Gastroesophageal sphincter (tissue), 4 donors: ENCODE results near the gene ATP2A1. TPM values are rescaled to one million over a fixed set of nuclear protein-coding genes. Genes with fewer than 3 reads are reported as not detected.
A peak's percentile ranks its signal among the peaks of the same experiment; 100 is the strongest.

ENCODE experiments used
- ATAC-seq: fragments of 150-250 bp; one replicate; pipeline ENCODE4 v1.9.1; 2016; ENCODE audit warnings: mild to moderate bottlenecking, moderate library complexity
- H3K27ac ChIP-seq, 4 donors: fragments of 200-600 bp; sonication (generic) in 3 of 4; 1 replicate in 3 of 4; 2 replicates in 1 of 4; pipeline ENCODE4 v1.5.1; 2016 to 2019
- H3K27me3 ChIP-seq: fragments of 200-600 bp; sonication (generic); one replicate; pipeline ENCODE4 v1.5.1; 2019
- H3K36me3 ChIP-seq, 2 donors: fragments of 200-600 bp; sonication (generic); one replicate each; pipeline ENCODE4 v1.5.1; 2019; ENCODE audit warnings: control low read depth in 1 of 2
- H3K4me1 ChIP-seq, 3 donors: fragments of 200-600 bp; sonication (generic); 1 replicate in 2 of 3; 2 replicates in 1 of 3; pipeline ENCODE4 v1.5.1; 2016 to 2019; ENCODE audit warnings: control low read depth in 2 of 3
- H3K4me3 ChIP-seq, 2 donors: fragments of 200-600 bp; sonication (generic); one replicate each; pipeline ENCODE4 v1.5.1; 2019; ENCODE audit warnings: mild to moderate bottlenecking in 1 of 2, moderate library complexity in 1 of 2
- H3K9me3 ChIP-seq, 3 donors: fragments of 200-600 bp; sonication (generic); one replicate each; pipeline ENCODE4 v1.5.1; 2017 to 2019; ENCODE audit warnings: control low read depth in 2 of 3
- EP300 ChIP-seq: sonication (generic); formaldehyde crosslinking; IDR thresholded peaks from one replicate; pipeline ENCODE4 v1.6.1; 2017; ENCODE audit warnings: antibody characterized with exemption, mild to moderate bottlenecking
- POLR2A ChIP-seq, 2 donors: fragments of 450-650 bp; IDR thresholded peaks; one replicate each; pipeline ENCODE4 v1.6.1; 2017; ENCODE audit warnings: antibody characterized with exemption in 2 of 2, mild to moderate bottlenecking in 2 of 2, moderate library complexity in 1 of 2
- POLR2AphosphoS5 ChIP-seq: sonication (generic); formaldehyde crosslinking; IDR thresholded peaks from one replicate; pipeline ENCODE4 v1.6.1; 2017; ENCODE audit warnings: antibody characterized with exemption
- WGBS, 2 donors: methylation state at CpG; one replicate each; pipeline ENCODE4 v1.1.5; 2018; ENCODE audit warnings: low coverage in 1 of 2; 5-methylcytosine and 5-hydroxymethylcytosine counted together
- total RNA-seq, 4 donors: library from RNA; depleted of rRNA; stranded (reverse); fragments of >200 nt; gene quantifications; one replicate each; pipeline ENCODE4 v1.1.0, GENCODE V29; 2016
- TF ChIP-seq, protein P1 (sequence below), 4 experiments: fragments of 200-600 bp in 2 of 4; fragments of 450-650 bp in 2 of 4; sonication (generic) in 1 of 4; IDR thresholded peaks; one replicate each; pipeline ENCODE4 v1.5.1; 2017 to 2019; ENCODE audit warnings: antibody characterized with exemption in 4 of 4, mild to moderate bottlenecking in 2 of 4, moderate library complexity in 2 of 4

Gene ATP2A1
- under 1 TPM in 1 of 4 donors, not detected in 3; 0.31 TPM for total RNA-seq

DNA sequence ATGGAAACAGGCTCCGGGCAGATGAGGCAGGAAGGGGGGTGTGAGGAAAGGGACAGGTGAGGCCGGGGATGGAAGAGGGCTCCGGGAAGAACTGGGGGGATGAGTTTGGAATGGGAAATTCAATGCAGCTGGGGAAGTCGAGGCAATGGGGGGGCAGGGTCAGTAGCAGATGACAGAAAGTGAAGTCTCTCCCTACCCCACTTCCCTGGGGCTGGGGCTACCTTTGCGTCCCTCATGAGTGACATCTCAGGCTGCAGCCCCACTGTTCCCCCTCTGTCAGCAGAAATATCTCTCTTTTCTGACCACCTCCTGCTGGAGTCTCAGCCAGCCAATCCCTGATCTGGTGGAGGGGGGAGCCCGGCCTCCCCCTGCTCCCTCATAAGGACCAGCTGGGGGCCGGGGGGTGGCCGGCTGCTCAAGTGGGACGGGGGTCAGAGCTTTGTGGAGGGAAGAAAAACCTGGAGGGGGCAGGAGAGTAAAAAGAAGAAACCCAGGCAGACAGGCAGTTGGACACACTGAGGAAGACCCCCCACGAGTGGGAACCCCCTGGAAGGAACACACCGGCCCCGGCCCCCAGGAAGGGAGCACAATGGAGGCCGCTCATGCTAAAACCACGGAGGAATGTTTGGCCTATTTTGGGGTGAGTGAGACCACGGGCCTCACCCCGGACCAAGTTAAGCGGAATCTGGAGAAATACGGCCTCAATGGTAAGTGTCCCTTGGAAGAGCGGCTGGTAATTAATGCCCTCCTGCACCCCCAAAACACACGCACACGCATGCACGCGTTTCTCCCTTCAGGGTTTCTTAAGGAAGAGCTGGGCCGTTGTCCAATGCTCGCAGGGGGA, at the start of gene ATP2A1:
Gene ATP2A1, plus strand, starts transcription at position 406 of the 844 bp plus-strand sequence. Its CDS starts 184 bp downstream, at position 590.
- peak within 1 kb of the TSS; percentile 37 to 67 for H3K4me3 ChIP-seq
- TF ChIP-seq EP300 (no peak), POLR2A (IDR thresholded peaks at IDR 0.05) (no peak), POLR2AphosphoS5 (no peak)
- TF ChIP-seq, protein P1, sequence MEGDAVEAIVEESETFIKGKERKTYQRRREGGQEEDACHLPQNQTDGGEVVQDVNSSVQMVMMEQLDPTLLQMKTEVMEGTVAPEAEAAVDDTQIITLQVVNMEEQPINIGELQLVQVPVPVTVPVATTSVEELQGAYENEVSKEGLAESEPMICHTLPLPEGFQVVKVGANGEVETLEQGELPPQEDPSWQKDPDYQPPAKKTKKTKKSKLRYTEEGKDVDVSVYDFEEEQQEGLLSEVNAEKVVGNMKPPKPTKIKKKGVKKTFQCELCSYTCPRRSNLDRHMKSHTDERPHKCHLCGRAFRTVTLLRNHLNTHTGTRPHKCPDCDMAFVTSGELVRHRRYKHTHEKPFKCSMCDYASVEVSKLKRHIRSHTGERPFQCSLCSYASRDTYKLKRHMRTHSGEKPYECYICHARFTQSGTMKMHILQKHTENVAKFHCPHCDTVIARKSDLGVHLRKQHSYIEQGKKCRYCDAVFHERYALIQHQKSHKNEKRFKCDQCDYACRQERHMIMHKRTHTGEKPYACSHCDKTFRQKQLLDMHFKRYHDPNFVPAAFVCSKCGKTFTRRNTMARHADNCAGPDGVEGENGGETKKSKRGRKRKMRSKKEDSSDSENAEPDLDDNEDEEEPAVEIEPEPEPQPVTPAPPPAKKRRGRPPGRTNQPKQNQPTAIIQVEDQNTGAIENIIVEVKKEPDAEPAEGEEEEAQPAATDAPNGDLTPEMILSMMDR (IDR thresholded peaks at IDR 0.05) = no peak
- WGBS, 2 donors = 55 to 65% methylated on average over 8 to 11 of the region's 25 CpGs
- H3K36me3 ChIP-seq = peaks cover 0 to 15% of the 10 kb centered on the region in 2 donors
- peak within 1 kb of the TSS in 1 of 4 donors; percentile 67 for H3K27ac ChIP-seq
- peaks cover 34% of the 10 kb centered on the region for H3K27me3 ChIP-seq
- no peaks in the 10 kb centered on the region for H3K9me3 ChIP-seq
- no peak for ATAC-seq
- H3K4me1 ChIP-seq = peaks cover 0 to 18% (median 12%) of the 10 kb centered on the region in 3 donors

DNA sequence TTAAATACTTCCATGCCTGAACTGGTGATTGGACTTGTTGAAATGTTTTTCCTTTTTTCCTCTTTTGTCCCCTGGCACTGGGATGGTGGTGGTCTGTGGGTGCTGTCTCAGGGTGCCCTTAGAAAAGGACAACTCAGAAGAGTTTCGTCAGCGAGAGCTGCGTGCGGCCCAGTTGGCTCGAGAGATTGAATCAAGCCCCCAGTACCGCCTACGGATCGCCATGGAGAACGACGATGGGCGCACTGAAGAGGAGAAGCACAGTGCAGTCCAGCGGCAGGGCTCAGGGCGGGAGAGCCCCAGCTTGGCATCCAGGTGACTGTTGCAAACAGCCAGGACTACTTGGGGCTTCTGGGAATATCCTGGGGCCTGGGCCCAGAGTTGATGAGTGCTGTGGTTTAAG, 48.5 kb upstream of the ATP2A1 start:
- Histone ChIP-seq H3K36me3 (peaks cover 3 to 97% of the 10 kb centered on the region in 2 donors), H3K27ac (no peak overlapping the region), H3K4me1 (peaks cover 0 to 33% (median 8%) of the 10 kb centered on the region in 3 donors), H3K27me3 (no peaks in the 10 kb centered on the region), H3K4me3 (no peak overlapping the region), H3K9me3 (no peaks in the 10 kb centered on the region)
- no peak for ATAC-seq
- no peak for TF ChIP-seq POLR2A (IDR thresholded peaks at IDR 0.05)
- TF ChIP-seq POLR2AphosphoS5 = no peak
- TF ChIP-seq, protein P1 (IDR thresholded peaks at IDR 0.05) = no peak
- TF ChIP-seq EP300 = no peak
- no CpG with 5 or more reads among the region's 13 CpGs for WGBS, 2 donors

DNA sequence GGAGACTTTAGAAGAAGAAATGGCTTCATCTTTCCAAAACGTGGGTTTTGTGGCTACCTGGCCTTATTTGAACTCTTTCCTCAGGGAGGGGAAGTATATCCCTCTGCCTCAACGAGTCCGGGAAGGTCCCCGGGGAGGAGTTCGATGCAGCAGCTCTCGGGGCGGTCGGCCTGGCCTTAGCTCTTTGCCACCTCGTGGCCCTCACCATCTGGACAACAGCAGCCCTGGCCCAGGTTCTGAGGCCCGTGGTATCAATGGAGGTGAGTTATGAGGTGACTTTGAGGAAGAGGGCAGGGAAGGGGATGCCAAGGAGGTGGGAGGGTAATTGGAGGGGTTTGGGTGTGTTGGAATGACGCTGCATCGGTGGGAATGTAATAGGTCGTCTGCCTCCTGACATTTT, 47.8 kb upstream of the ATP2A1 start:
- 41 to 72% methylated on average over 2 to 4 of the region's 13 CpGs for WGBS, 2 donors
- Histone ChIP-seq H3K4me1 (peaks cover 0 to 25% (median under 1%) of the 10 kb centered on the region in 3 donors), H3K36me3 (peaks cover 3 to 100% of the 10 kb centered on the region in 2 donors), H3K27ac (no peak overlapping the region), H3K4me3 (no peak overlapping the region), H3K9me3 (no peaks in the 10 kb centered on the region), H3K27me3 (no peaks in the 10 kb centered on the region)
- TF ChIP-seq EP300 (no peak), POLR2AphosphoS5 (no peak), POLR2A (IDR thresholded peaks at IDR 0.05) (no peak)
- TF ChIP-seq, protein P1 (IDR thresholded peaks at IDR 0.05) = no peak
- no peak for ATAC-seq

- Histone ChIP-seq H3K36me3 (peaks cover 3 to 88% of the 10 kb centered on the region in 2 donors), H3K9me3 (no peaks in the 10 kb centered on the region), H3K27me3 (no peaks in the 10 kb centered on the region), H3K4me3 (no peak overlapping the region), H3K4me1 (peaks cover 0 to 12% (median 0%) of the 10 kb centered on the region in 3 donors), H3K27ac (no peak overlapping the region)
- 93% methylated on average over 6 of the region's 14 CpGs; no CpG with 5 or more reads in 1 of the 2 donors for WGBS, 2 donors
- TF ChIP-seq POLR2AphosphoS5 (no peak), EP300 (no peak), POLR2A (IDR thresholded peaks at IDR 0.05) (no peak)
- TF ChIP-seq, protein P1 (IDR thresholded peaks at IDR 0.05) = no peak
- ATAC-seq = no peak
Measured at GRCh38 chr16:28834349-28834748, 43.9 kb upstream of the ATP2A1 start.
